HepG2 (cell line): ENCODE data around the gene KMT2D. TPM values are rescaled to one million over a fixed set of nuclear protein-coding genes. Genes with fewer than 3 reads are reported as not detected.
A peak's percentile ranks its signal among the peaks of the same experiment; 100 is the strongest.

ENCODE experiments used
- ARID5B ChIP-seq: IDR thresholded peaks from 2 replicates; pipeline ENCODE4 v1.4.0; 2020; ENCODE audit warnings: mild to moderate bottlenecking, missing genetic modification reagents
- ATM ChIP-seq: fragments of 450-650 bp; IDR thresholded peaks from 2 replicates; pipeline ENCODE4 v1.7.1; 2017; ENCODE audit warnings: mild to moderate bottlenecking, borderline replicate concordance
- GATAD2A ChIP-seq: IDR thresholded peaks from 2 replicates; pipeline ENCODE4 v1.6.1; 2016
- KDM2A ChIP-seq: sonication (generic); formaldehyde crosslinking; IDR thresholded peaks from 2 replicates; pipeline ENCODE4 v1.4.0; 2020; ENCODE audit warnings: low read depth, missing genetic modification reagents, borderline replicate concordance
- KLF13 ChIP-seq: sonication (generic); formaldehyde crosslinking; IDR thresholded peaks from 2 replicates; pipeline ENCODE4 v1.4.0; 2020; ENCODE audit warnings: mild to moderate bottlenecking, missing genetic modification reagents
- MBD4 ChIP-seq: IDR thresholded peaks from 2 replicates; pipeline ENCODE4 v1.6.1; 2012; ENCODE audit warnings: low read length, inconsistent platforms, borderline replicate concordance
- PHF8 ChIP-seq: sonication (generic); formaldehyde crosslinking; IDR thresholded peaks from 2 replicates; pipeline ENCODE4 v1.5.0; 2020; ENCODE audit warnings: missing genetic modification reagents
- SAFB2 ChIP-seq: sonication (generic); formaldehyde crosslinking; IDR thresholded peaks from 2 replicates; pipeline ENCODE4 v1.5.1; 2020; ENCODE audit warnings: missing genetic modification reagents, low read depth, mild to moderate bottlenecking, borderline replicate concordance
- ZKSCAN1 ChIP-seq: fragments of 150-350 bp; IDR thresholded peaks from 2 replicates; pipeline ENCODE4 v1.6.1; 2014; ENCODE audit warnings: low read length
- ZNF274 ChIP-seq: sonication (generic); formaldehyde crosslinking; IDR thresholded peaks from 2 replicates; pipeline ENCODE4 v1.5.1; 2020; ENCODE audit warnings: mild to moderate bottlenecking, missing genetic modification reagents
- ZNF280B ChIP-seq: sonication (generic); formaldehyde crosslinking; IDR thresholded peaks from 2 replicates; pipeline ENCODE4 v1.5.0; 2020; ENCODE audit warnings: missing genetic modification reagents, mild to moderate bottlenecking, borderline replicate concordance
- ZNF292 ChIP-seq: sonication (generic); formaldehyde crosslinking; IDR thresholded peaks from 2 replicates; pipeline ENCODE4 v1.8.1; 2022; ENCODE audit warnings: mild to moderate bottlenecking, low read depth, missing genetic modification reagents, borderline replicate concordance
- ZNF34 ChIP-seq: sonication (generic); formaldehyde crosslinking; IDR thresholded peaks from 2 replicates; pipeline ENCODE4 v1.4.0; 2020; ENCODE audit warnings: mild to moderate bottlenecking, missing genetic modification reagents, borderline replicate concordance
- ZUFSP ChIP-seq: sonication (generic); formaldehyde crosslinking; IDR thresholded peaks from 2 replicates; pipeline ENCODE4 v1.9.0; 2021; ENCODE audit warnings: missing genetic modification reagents, mild to moderate bottlenecking, borderline replicate concordance
- polyA plus RNA-seq, 8 experiments: library from polyadenylated mRNA; depleted of rRNA in 3 of 8; stranded (reverse) in 7 of 8; unstranded in 1 of 8; fragments of >200 nt; fragmentation: Illumina TruSeq in 4 of 8; extraction: Trizol in 4 of 8; gene quantifications; 2 replicates each; pipeline versions ENCODE4 v1.2.1 to v1.2.3, GENCODE V29; 2011 to 2016; ENCODE audit warnings: low read depth in 4 of 8, missing spikeins in 1 of 8, mixed read lengths in 1 of 8; ENCODE audit not compliant: insufficient read depth in 1 of 8
- total RNA-seq, 5 experiments: library from RNA; depleted of rRNA; stranded (reverse); fragments of >200 nt; fragmentation: Illumina TruSeq; extraction: Trizol; gene quantifications; 2 replicates each; pipeline ENCODE4 v1.2.3, GENCODE V29; 2016; ENCODE audit warnings: low read depth in 1 of 5

KMT2D gene
- total and polyA plus RNA-seq, 2 of the 13 experiments (the other 11 are each of a cell fraction or from before 2014, with no cell fraction given), result 8.1 to 10.4 TPM

- no peak for TF ChIP-seq ATM
- TF ChIP-seq ZUFSP (CRISPR knock-in tag), result no peak
- TF ChIP-seq ZNF280B (CRISPR knock-in tag), result no peak
- no peak for TF ChIP-seq PHF8 (CRISPR knock-in tag)
- TF ChIP-seq KDM2A (CRISPR knock-in tag), result no peak
- peak; percentile 50 for TF ChIP-seq GATAD2A
- no peak for TF ChIP-seq ZKSCAN1
- TF ChIP-seq ARID5B, result peak; percentile 27; the same call in 1 of the 2 replicates
- no peak for TF ChIP-seq MBD4
- TF ChIP-seq KLF13 (CRISPR knock-in tag), result no peak
- TF ChIP-seq ZNF34, result no peak
- TF ChIP-seq ZNF292 (CRISPR knock-in tag), result no peak
- 0 out of 2 replicates have a peak, but pooled peaks have one; percentile 14 for TF ChIP-seq ZNF274 (CRISPR knock-in tag)
- no peak for TF ChIP-seq SAFB2 (CRISPR knock-in tag)
Measured at GRCh38 chr12:49108958-49109404, 48.4 kb upstream of the KMT2D start (continued).
